Measurements from ENCODE around the gene PSMB7. TPM values are rescaled to one million over a fixed set of nuclear protein-coding genes. Genes with fewer than 3 reads are reported as not detected.
A peak's percentile ranks its signal among the peaks of the same experiment; 100 is the strongest.

Gene PSMB7
- total RNA-seq, 1 experiment from 2014 or later, result 264 TPM

DNA sequence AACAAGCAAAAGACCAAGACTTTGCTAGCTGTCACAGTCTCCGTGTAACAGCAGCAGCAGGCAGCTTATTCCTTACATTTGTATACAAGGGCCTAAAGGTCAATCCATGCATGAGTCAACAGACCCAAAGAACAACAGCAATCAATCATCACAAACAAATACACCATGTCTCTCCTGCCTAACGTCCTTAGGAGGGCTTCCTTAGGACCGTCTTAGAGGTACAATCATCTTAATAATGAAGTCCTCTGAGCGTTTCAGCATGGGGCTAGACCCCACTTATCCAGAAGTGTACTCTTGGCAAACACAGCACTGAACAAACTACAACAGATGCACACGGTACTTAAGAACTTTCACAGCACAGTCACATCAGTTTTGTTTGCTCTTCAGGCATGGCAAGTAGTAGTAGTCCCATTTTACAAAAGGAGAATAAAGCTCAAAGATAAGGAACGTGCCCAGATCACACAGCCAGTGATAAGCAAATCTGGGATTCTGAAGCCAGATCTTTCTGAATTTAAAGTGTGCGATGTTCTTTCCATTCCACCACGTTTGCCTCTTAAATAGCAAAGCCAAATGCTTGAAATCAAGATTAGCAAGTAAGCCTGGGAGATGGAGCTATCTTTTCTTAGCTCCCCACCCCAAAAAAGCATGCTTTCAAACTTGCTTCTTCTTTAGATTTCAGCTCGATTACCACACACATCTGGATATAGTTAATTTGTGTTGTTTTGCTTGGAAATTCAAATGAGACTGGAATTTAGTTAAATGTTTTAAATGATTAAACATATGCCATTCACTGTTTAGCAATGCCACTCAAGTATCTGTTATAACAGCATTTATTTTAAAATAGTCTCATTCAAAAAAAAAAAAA lies 24.2 kb downstream of the PSMB7 start:
- ChIA-PET POLR2A (interaction anchor here (1.9 kb wide), 1 partner anchor 10 kb away, joined by 5 read pairs; no protein-coding TSS in a partner anchor), CTCF (interaction anchor here (0.6 to 3.3 kb wide), 12 partner anchors 8 to 272 kb away, joined by 3 to 24 read pairs (median 4); partner anchors contain the start of gene PSMB7)
- no peaks in the 10 kb centered on the region for H3K27me3 Mint-ChIP-seq (ENCODE audit: insufficient read depth, unreplicated experiment)
- intact Hi-C loops (cut with micrococcal nuclease), result loop anchor here (10.0 kb wide), 1 partner anchor 266 kb away; no protein-coding TSS in a partner anchor
- H3K9me3 Mint-ChIP-seq (ENCODE audit: unreplicated experiment), result no peaks in the 10 kb centered on the region
- TF ChIP-seq, protein P1, sequence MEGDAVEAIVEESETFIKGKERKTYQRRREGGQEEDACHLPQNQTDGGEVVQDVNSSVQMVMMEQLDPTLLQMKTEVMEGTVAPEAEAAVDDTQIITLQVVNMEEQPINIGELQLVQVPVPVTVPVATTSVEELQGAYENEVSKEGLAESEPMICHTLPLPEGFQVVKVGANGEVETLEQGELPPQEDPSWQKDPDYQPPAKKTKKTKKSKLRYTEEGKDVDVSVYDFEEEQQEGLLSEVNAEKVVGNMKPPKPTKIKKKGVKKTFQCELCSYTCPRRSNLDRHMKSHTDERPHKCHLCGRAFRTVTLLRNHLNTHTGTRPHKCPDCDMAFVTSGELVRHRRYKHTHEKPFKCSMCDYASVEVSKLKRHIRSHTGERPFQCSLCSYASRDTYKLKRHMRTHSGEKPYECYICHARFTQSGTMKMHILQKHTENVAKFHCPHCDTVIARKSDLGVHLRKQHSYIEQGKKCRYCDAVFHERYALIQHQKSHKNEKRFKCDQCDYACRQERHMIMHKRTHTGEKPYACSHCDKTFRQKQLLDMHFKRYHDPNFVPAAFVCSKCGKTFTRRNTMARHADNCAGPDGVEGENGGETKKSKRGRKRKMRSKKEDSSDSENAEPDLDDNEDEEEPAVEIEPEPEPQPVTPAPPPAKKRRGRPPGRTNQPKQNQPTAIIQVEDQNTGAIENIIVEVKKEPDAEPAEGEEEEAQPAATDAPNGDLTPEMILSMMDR (IDR thresholded peaks at IDR 0.05; ENCODE audit: unreplicated experiment), result no peak
- peak; percentile 55 for DNase-seq (ENCODE audit: unreplicated experiment)
- no peak overlapping the region for H3K4me3 Mint-ChIP-seq (ENCODE audit: unreplicated experiment)
- H3K36me3 Mint-ChIP-seq (ENCODE audit: insufficient read depth, unreplicated experiment), result peaks cover 29% of the 10 kb centered on the region
- no peak overlapping the region for H3K27ac Mint-ChIP-seq (ENCODE audit: low read depth, unreplicated experiment)
- H3K4me1 Mint-ChIP-seq (ENCODE audit: insufficient read depth, unreplicated experiment), result peaks cover 64% of the 10 kb centered on the region
- BruUV-seq (replicated peaks), result no TSS peak

DNA sequence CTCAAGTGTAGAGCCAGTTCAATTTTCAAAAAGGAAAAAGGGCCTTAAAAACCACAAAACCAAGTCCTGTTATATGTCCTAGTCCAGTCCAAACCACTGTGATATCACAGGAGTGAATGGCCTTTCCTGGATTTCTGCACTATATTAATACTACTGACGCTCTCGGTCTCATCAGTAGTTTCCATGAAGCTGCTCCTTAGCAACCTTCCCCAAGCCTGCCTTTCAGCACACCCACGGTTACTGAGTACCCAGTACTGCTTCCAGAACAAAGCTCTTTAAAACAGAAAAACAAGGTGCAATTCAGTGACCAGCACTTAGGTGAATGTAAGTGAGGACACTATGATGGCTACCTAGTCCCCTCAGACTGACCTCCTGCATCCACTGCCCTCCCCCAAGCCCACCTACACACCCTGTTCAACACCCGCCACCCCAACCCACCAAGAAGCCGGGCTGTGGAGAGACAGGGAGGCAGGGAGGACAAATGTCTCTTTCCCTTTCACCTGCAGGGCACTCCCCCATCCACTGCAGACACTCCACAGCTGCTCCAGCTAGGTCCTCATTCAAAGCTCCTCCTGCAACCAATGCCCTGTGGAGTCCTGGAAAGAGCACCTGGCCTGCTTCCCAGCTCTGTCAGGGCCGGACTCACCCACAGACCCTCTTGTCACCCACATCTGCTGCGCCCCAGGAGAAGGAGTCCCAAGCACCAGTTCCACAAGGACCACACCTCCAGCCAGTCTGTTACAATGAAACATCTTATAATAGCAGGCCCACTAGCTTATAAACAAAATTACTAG lies 25.9 kb downstream of the PSMB7 start:
- no peak for DNase-seq (ENCODE audit: unreplicated experiment)
- Mint-ChIP-seq H3K27me3 (ENCODE audit: insufficient read depth, unreplicated experiment) (no peaks in the 10 kb centered on the region), H3K27ac (ENCODE audit: low read depth, unreplicated experiment) (no peak overlapping the region), H3K4me1 (ENCODE audit: insufficient read depth, unreplicated experiment) (peaks cover 63% of the 10 kb centered on the region), H3K9me3 (ENCODE audit: unreplicated experiment) (no peaks in the 10 kb centered on the region), H3K36me3 (ENCODE audit: insufficient read depth, unreplicated experiment) (peaks cover 32% of the 10 kb centered on the region), H3K4me3 (ENCODE audit: unreplicated experiment) (no peak overlapping the region)
- no TSS peak for BruUV-seq (replicated peaks)
- CTCF ChIA-PET, result interaction anchor here (1.1 to 2.0 kb wide), 2 partner anchors 13 to 21 kb away, joined by 3 to 8 read pairs; no protein-coding TSS in a partner anchor
- POLR2A ChIA-PET, result interaction anchor here (0.8 to 1.1 kb wide), 2 partner anchors 10 to 17 kb away, joined by 3 read pairs; no protein-coding TSS in a partner anchor
- intact Hi-C loops (cut with micrococcal nuclease), result no loop called here
- TF ChIP-seq, protein P1 (IDR thresholded peaks at IDR 0.05; ENCODE audit: unreplicated experiment), result no peak

DNA sequence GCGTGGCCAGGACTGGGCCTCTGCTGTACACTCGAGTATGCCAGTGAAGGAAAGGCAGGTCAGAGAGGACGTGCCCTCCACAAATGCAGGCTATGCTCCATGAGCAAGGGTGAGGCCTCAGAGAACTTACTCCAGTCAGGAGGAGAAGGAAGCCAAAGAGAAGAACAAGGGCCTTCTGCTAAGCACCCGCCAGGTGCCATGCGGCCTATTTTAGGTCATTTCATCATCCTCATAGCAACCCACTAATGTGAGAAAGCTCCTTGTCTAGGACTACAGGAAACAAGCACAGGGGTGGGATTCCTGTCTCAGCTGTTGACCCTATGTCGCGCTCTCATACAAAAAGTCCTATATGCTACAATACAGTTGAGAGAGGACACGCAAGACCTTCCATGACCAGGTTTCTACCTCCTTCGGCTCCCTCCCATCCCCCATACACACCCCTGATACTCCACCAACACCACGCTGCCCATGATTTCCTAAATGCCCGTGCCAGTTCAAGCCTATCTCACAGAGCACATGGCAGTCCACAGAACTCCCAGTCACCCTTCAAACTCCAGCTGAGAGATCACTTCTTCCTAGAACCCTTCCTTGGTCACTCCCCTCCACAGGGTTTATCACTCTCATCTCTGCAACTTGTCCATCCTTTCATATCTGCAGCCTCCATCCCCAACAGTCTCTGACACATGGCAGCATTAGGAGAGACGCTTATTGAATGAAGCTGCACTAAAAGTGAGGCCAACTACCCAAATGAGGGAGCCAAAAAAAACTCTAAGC lies 26.8 kb downstream of the PSMB7 start:
- Mint-ChIP-seq H3K27ac (ENCODE audit: low read depth, unreplicated experiment) (peak overlapping the region; percentile 60), H3K4me1 (ENCODE audit: insufficient read depth, unreplicated experiment) (peaks cover 55% of the 10 kb centered on the region), H3K36me3 (ENCODE audit: insufficient read depth, unreplicated experiment) (peaks cover 35% of the 10 kb centered on the region), H3K4me3 (ENCODE audit: unreplicated experiment) (no peak overlapping the region), H3K9me3 (ENCODE audit: unreplicated experiment) (no peaks in the 10 kb centered on the region), H3K27me3 (ENCODE audit: insufficient read depth, unreplicated experiment) (no peaks in the 10 kb centered on the region)
- intact Hi-C loops (cut with micrococcal nuclease), result no loop called here
- BruUV-seq (replicated peaks), result no TSS peak
- DNase-seq (ENCODE audit: unreplicated experiment), result no peak
- TF ChIP-seq, protein P1 (IDR thresholded peaks at IDR 0.05; ENCODE audit: unreplicated experiment), result no peak
- CTCF ChIA-PET, result interaction anchor here (0.7 to 2.0 kb wide), 3 partner anchors 12 to 49 kb away, joined by 3 to 8 read pairs (median 3); no protein-coding TSS in a partner anchor
- POLR2A ChIA-PET, result interaction anchor here (0.6 to 1.3 kb wide), 4 partner anchors 10 to 891 kb away, joined by 3 to 8 read pairs (median 3); no protein-coding TSS in a partner anchor

Data from MCF 10A (cell line).